DND-41 (cell line): Measurements from ENCODE around the gene TCERG1L.

ENCODE experiments used
- EZH2 ChIP-seq: IDR thresholded peaks from 3 replicates; pipeline ENCODE4 v1.6.1; 2012; ENCODE audit warnings: borderline replicate concordance, low read depth, mild to moderate bottlenecking, moderate library complexity, low read length, inconsistent platforms; ENCODE audit not compliant: severe bottlenecking
- TF ChIP-seq, protein P1 (sequence below): IDR thresholded peaks from 2 replicates; pipeline ENCODE4 v1.5.1; 2012; ENCODE audit warnings: borderline replicate concordance, low read length, moderate library complexity, mild to moderate bottlenecking; ENCODE audit not compliant: poor library complexity, severe bottlenecking; ENCODE audit errors: extremely low read depth

DNA sequence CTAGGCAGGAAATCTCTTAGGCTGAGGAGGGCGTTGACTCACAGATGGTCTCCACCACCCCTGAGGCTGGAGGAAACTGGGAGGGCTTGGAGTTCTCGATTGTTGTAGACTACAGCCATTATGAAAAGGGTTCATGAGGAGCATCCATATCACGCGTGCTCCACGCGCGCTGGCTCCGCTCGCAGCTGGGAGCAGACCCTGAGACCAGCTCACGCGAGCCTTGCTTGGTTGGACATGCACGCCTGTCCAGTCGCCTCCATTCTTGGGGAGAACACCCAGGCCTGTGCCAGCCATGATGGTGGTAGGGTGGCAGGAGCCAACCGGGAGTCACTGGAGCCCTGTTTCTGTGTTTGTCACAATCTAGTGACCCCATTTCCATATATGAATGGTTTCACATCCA is 139.1 kb downstream of the TCERG1L start:
- TF ChIP-seq, protein P1, sequence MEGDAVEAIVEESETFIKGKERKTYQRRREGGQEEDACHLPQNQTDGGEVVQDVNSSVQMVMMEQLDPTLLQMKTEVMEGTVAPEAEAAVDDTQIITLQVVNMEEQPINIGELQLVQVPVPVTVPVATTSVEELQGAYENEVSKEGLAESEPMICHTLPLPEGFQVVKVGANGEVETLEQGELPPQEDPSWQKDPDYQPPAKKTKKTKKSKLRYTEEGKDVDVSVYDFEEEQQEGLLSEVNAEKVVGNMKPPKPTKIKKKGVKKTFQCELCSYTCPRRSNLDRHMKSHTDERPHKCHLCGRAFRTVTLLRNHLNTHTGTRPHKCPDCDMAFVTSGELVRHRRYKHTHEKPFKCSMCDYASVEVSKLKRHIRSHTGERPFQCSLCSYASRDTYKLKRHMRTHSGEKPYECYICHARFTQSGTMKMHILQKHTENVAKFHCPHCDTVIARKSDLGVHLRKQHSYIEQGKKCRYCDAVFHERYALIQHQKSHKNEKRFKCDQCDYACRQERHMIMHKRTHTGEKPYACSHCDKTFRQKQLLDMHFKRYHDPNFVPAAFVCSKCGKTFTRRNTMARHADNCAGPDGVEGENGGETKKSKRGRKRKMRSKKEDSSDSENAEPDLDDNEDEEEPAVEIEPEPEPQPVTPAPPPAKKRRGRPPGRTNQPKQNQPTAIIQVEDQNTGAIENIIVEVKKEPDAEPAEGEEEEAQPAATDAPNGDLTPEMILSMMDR: no peak
- no peak for TF ChIP-seq EZH2
